Astrocyte (in vitro differentiated cells and primary cell): Measurements from ENCODE around the gene C8A. TPM values are rescaled to one million over a fixed set of nuclear protein-coding genes. Genes with fewer than 3 reads are reported as not detected.

Experiments used
- DNase-seq: peaks from one replicate; pipeline ENCODE4 v3.0.0-alpha.2; 2010; ENCODE audit warnings: low read depth
- FAIRE-seq: peaks from 2 replicates; lab custom pipeline; 2011; peaks lifted over from hg19 to GRCh38; lab: Jason Lieb, UNC
- H2AFZ ChIP-seq: 2 replicates; pipeline ENCODE4 v1.6.0; 2012; ENCODE audit warnings: low read depth, low read length, inconsistent platforms
- H3K27ac ChIP-seq: 2 replicates; pipeline ENCODE4 v1.5.1; 2011; ENCODE audit warnings: low read depth, low read length, inconsistent platforms
- H3K27me3 ChIP-seq: 2 replicates; pipeline ENCODE4 v1.6.0; 2011; ENCODE audit warnings: low read length, inconsistent platforms; ENCODE audit not compliant: insufficient read depth
- H3K36me3 ChIP-seq: 2 replicates; pipeline ENCODE4 v1.5.1; 2011; ENCODE audit warnings: low read length, inconsistent platforms; ENCODE audit not compliant: insufficient read depth
- H3K4me1 ChIP-seq: 2 replicates; pipeline ENCODE4 v1.5.1; 2011; ENCODE audit warnings: low read length, inconsistent platforms; ENCODE audit not compliant: insufficient read depth
- H3K4me2 ChIP-seq: 2 replicates; pipeline ENCODE4 v1.6.0; 2012; ENCODE audit warnings: low read length, inconsistent platforms
- H3K4me3 ChIP-seq: 2 replicates; pipeline ENCODE4 v1.5.1; 2011; ENCODE audit warnings: low read depth, mild to moderate bottlenecking, low read length, inconsistent platforms; ENCODE audit not compliant: insufficient read depth
- H3K79me2 ChIP-seq: 2 replicates; pipeline ENCODE4 v1.6.0; 2012; ENCODE audit warnings: mild to moderate bottlenecking, low read length, inconsistent platforms; ENCODE audit not compliant: insufficient read depth
- H3K9ac ChIP-seq: 2 replicates; pipeline ENCODE4 v1.6.0; 2012; ENCODE audit warnings: mild to moderate bottlenecking, low read length, inconsistent platforms
- H3K9me3 ChIP-seq: 2 replicates; pipeline ENCODE4 v1.5.1; 2012; ENCODE audit warnings: low read depth, mild to moderate bottlenecking, low read length, inconsistent platforms; ENCODE audit not compliant: insufficient read depth
- H4K20me1 ChIP-seq: 2 replicates; pipeline ENCODE4 v1.6.0; 2012; ENCODE audit warnings: low read length, inconsistent platforms; ENCODE audit not compliant: insufficient read depth
- H3K27ac Mint-ChIP-seq: one replicate; pipeline ENCODE4 v1.8.0; 2021; ENCODE audit warnings: mild to moderate bottlenecking, mixed read lengths; ENCODE audit not compliant: unreplicated experiment
- H3K27me3 Mint-ChIP-seq: one replicate; pipeline ENCODE4 v1.8.0; 2021; ENCODE audit warnings: low read depth, mixed read lengths; ENCODE audit not compliant: unreplicated experiment
- H3K36me3 Mint-ChIP-seq: one replicate; pipeline ENCODE4 v1.8.0; 2021; ENCODE audit warnings: low read depth, mixed read lengths; ENCODE audit not compliant: unreplicated experiment
- H3K4me1 Mint-ChIP-seq: one replicate; pipeline ENCODE4 v1.8.0; 2021; ENCODE audit warnings: low read depth, mixed read lengths; ENCODE audit not compliant: unreplicated experiment
- H3K4me3 Mint-ChIP-seq: one replicate; pipeline ENCODE4 v1.8.0; 2021; ENCODE audit warnings: mild to moderate bottlenecking, moderate library complexity, mixed read lengths; ENCODE audit not compliant: unreplicated experiment
- H3K9me3 Mint-ChIP-seq: one replicate; pipeline ENCODE4 v1.8.0; 2021; ENCODE audit warnings: mild to moderate bottlenecking, mixed read lengths; ENCODE audit not compliant: unreplicated experiment
- EZH2 ChIP-seq: IDR thresholded peaks from 2 replicates; pipeline ENCODE4 v1.6.1; 2012; ENCODE audit warnings: mild to moderate bottlenecking, low read length, inconsistent platforms; ENCODE audit not compliant: insufficient read depth
- total RNA-seq: library from RNA; stranded (reverse); gene quantifications from 2 replicates; pipeline ENCODE4 v1.2.1, GENCODE V29; 2021
- TF ChIP-seq, protein P1 (sequence below): IDR thresholded peaks from 2 replicates; pipeline ENCODE4 v1.5.1; 2011; ENCODE audit warnings: low read depth, mild to moderate bottlenecking, inconsistent platforms, low read length, moderate library complexity; ENCODE audit not compliant: insufficient read depth

C8A gene
- total RNA-seq, 1 donor from 2014 or later, result not detected

DNA sequence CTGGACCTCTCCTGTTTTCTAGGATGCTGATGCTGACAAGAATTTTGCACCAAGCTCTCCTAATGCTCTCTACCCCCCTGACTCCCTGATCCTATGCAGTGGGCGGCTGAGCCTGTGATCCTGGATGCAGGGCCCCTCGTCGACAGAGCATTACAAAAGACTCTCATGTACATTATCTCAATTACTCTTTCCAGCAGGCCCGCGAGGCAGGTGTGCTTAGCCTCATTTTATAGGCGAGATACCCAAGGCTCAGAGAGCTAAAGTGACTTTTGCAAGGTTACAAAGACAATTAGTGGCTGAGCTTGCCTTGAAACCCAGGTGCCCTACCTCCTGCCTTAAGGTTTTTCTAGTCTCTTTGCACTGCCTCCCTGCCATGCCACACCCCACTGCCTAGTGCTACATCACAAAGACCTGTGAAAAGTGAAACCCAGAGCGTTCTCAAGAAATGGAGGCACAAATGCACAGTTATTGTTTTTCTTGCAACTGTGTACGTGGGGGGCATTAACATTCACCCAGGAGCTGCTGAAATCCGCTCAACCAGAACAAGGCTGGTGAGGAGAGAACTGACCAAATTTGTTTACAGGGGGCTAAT lies 10.0 kb upstream of the C8A start:
- no peak overlapping the region for H2AFZ ChIP-seq
- Mint-ChIP-seq H3K27ac (no peak overlapping the region), H3K4me3 (no peak overlapping the region), H3K9me3 (peaks cover 9% of the 10 kb centered on the region), H3K27me3 (peaks cover 24% of the 10 kb centered on the region), H3K36me3 (no peaks in the 10 kb centered on the region), H3K4me1 (no peaks in the 10 kb centered on the region)
- H4K20me1 ChIP-seq, result no peaks in the 10 kb centered on the region
- H3K4me2 ChIP-seq, result no peak overlapping the region
- H3K36me3 ChIP-seq, result no peaks in the 10 kb centered on the region
- H3K4me3 ChIP-seq, result no peak overlapping the region
- TF ChIP-seq, protein P1, sequence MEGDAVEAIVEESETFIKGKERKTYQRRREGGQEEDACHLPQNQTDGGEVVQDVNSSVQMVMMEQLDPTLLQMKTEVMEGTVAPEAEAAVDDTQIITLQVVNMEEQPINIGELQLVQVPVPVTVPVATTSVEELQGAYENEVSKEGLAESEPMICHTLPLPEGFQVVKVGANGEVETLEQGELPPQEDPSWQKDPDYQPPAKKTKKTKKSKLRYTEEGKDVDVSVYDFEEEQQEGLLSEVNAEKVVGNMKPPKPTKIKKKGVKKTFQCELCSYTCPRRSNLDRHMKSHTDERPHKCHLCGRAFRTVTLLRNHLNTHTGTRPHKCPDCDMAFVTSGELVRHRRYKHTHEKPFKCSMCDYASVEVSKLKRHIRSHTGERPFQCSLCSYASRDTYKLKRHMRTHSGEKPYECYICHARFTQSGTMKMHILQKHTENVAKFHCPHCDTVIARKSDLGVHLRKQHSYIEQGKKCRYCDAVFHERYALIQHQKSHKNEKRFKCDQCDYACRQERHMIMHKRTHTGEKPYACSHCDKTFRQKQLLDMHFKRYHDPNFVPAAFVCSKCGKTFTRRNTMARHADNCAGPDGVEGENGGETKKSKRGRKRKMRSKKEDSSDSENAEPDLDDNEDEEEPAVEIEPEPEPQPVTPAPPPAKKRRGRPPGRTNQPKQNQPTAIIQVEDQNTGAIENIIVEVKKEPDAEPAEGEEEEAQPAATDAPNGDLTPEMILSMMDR, result no peak
- TF ChIP-seq EZH2, result no peak
- H3K9me3 ChIP-seq, result no peaks in the 10 kb centered on the region
- no peaks in the 10 kb centered on the region for H3K79me2 ChIP-seq
- DNase-seq (no peak), FAIRE-seq (no peak)
- H3K4me1 ChIP-seq, result no peaks in the 10 kb centered on the region
- no peak overlapping the region for H3K27ac ChIP-seq
- peaks cover 4% of the 10 kb centered on the region for H3K27me3 ChIP-seq
- no peak overlapping the region for H3K9ac ChIP-seq

DNA sequence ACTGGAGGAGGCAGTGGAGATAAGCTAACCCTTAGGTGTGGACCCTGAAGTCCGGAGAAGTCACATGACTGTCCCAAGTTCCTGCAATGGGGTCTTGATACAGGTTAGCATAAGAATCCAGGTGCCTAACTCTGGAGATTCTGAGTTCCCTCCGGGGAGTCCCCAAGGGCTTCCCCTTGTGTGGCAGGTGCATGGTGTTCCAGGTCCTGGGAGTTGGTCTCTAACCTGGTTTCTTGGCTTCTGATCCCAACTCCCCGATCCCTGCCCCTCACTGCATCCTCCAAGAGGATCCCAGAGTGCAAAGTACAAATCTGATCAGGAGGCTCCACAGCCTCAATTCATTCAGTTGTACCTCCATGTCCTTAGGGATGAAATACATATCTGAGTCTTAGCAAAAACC lies 9.3 kb upstream of the C8A start:
- DNase-seq, result no peak
- Histone ChIP-seq H3K4me1 (no peaks in the 10 kb centered on the region), H4K20me1 (no peaks in the 10 kb centered on the region), H3K4me2 (no peak overlapping the region), H3K27ac (no peak overlapping the region), H3K9ac (no peak overlapping the region), H2AFZ (no peak overlapping the region), H3K79me2 (no peaks in the 10 kb centered on the region), H3K36me3 (no peaks in the 10 kb centered on the region), H3K27me3 (peaks cover 4% of the 10 kb centered on the region), H3K9me3 (no peaks in the 10 kb centered on the region), H3K4me3 (no peak overlapping the region)
- Mint-ChIP-seq H3K9me3 (peaks cover 5% of the 10 kb centered on the region), H3K27ac (no peak overlapping the region), H3K4me3 (no peak overlapping the region), H3K36me3 (no peaks in the 10 kb centered on the region), H3K4me1 (no peaks in the 10 kb centered on the region), H3K27me3 (peaks cover 24% of the 10 kb centered on the region)
- TF ChIP-seq EZH2, result no peak
- TF ChIP-seq, protein P1, result no peak
- FAIRE-seq, result no peak

DNA sequence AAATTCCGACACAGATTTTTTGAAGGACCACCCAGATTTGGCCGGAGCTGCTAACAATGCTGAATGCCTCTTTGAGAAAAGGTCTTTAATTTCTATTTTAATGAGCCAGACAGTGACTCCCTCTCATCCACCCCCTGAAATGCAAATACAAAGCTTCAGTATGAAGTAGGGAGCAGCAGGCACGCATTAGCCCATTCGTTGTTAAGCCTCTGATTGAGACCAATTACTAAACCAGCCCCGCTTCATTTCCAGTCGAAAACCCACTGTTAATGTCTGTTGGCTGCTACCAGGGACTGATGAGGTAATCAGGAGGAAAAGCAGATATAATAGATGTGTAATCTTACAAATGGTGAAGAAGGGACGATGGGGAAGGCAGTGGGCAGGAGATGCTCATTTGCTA lies 4.8 kb upstream of the C8A start:
- H3K9ac ChIP-seq, result no peak overlapping the region
- FAIRE-seq, result no peak
- H3K36me3 Mint-ChIP-seq, result no peaks in the 10 kb centered on the region
- TF ChIP-seq EZH2, result no peak
- TF ChIP-seq, protein P1, result no peak
- no peak overlapping the region for H3K27ac ChIP-seq
- no peaks in the 10 kb centered on the region for H3K4me1 Mint-ChIP-seq
- no peaks in the 10 kb centered on the region for H4K20me1 ChIP-seq
- no peak overlapping the region for H3K4me2 ChIP-seq
- no peak overlapping the region for H3K4me3 ChIP-seq
- H2AFZ ChIP-seq, result no peak overlapping the region
- H3K27ac Mint-ChIP-seq, result no peak overlapping the region
- H3K79me2 ChIP-seq, result no peaks in the 10 kb centered on the region
- H3K27me3 Mint-ChIP-seq, result peaks cover 18% of the 10 kb centered on the region
- H3K4me3 Mint-ChIP-seq, result no peak overlapping the region
- peaks cover 5% of the 10 kb centered on the region for H3K9me3 Mint-ChIP-seq
- no peak for DNase-seq
- no peaks in the 10 kb centered on the region for H3K4me1 ChIP-seq
- no peaks in the 10 kb centered on the region for H3K36me3 ChIP-seq
- peaks cover 4% of the 10 kb centered on the region for H3K27me3 ChIP-seq
- no peaks in the 10 kb centered on the region for H3K9me3 ChIP-seq
